Panc1 (cell line): ENCODE results near the gene TAX1BP1. TPM values are rescaled to one million over a fixed set of nuclear protein-coding genes. Genes with fewer than 3 reads are reported as not detected.

ENCODE experiments used
- ATAC-seq: fragments of 200-7000 bp; cut with Tn5 transposase; 2 replicates; pipeline ENCODE4 v1.9.1; 2020; ENCODE audit warnings: mild to moderate bottlenecking, moderate library complexity
- BruUV-seq: library from RNA; stranded (reverse); fragments of 400-500 nt; replicated peaks from 2 replicates; lab custom pipeline; 2021; lab: Mats Ljungman, UMichigan
- CTCF ChIA-PET: fragments of 300-600 bp; sonication (Branson Sonifier 250); formaldehyde crosslinking; loops from one replicate; lab custom pipeline; 2022; ENCODE audit warnings: antibody characterized with exemption; lab: Charles Lee
- POLR2A ChIA-PET: fragments of 300-600 bp; sonication (Branson Sonifier 250); formaldehyde crosslinking; loops from one replicate; lab custom pipeline; 2022; ENCODE audit warnings: antibody characterized with exemption; lab: Charles Lee
- DNase-seq: peaks from one replicate; pipeline ENCODE4 v3.0.0-alpha.2; 2010; ENCODE audit warnings: low read depth, low spot score
- H3K27ac ChIP-seq: 2 replicates; pipeline ENCODE4 v1.5.1; 2011; ENCODE audit warnings: mild to moderate bottlenecking, low read length, inconsistent platforms
- H3K27me3 ChIP-seq: fragments of 200-500 bp; sonication (Bioruptor generic); 2 replicates; pipeline ENCODE4 v1.6.0; 2014; ENCODE audit warnings: low read length, inconsistent platforms; ENCODE audit not compliant: control insufficient read depth, insufficient read depth
- H3K36me3 ChIP-seq: fragments of 200-500 bp; sonication (Bioruptor generic); 2 replicates; pipeline ENCODE4 v1.5.1; 2014; ENCODE audit warnings: inconsistent platforms, mild to moderate bottlenecking, low read length, moderate library complexity; ENCODE audit not compliant: control insufficient read depth, insufficient read depth
- H3K4me1 ChIP-seq: 2 replicates; pipeline ENCODE4 v1.5.1; 2011; ENCODE audit warnings: inconsistent platforms, mild to moderate bottlenecking, low read length, moderate library complexity; ENCODE audit not compliant: control insufficient read depth, insufficient read depth
- H3K4me3 ChIP-seq, 2 experiments: 2 replicates each; pipeline ENCODE4 v1.5.1; 2011 to 2012; ENCODE audit warnings: low read depth in 2 of 2, low read length in 2 of 2, mild to moderate bottlenecking in 2 of 2, inconsistent platforms in 1 of 2, moderate library complexity in 1 of 2
- H3K9me3 ChIP-seq: fragments of 200-500 bp; sonication (Bioruptor generic); 2 replicates; pipeline ENCODE4 v1.5.1; 2014; ENCODE audit warnings: low read depth, mild to moderate bottlenecking, inconsistent platforms, low read length, moderate library complexity; ENCODE audit not compliant: control insufficient read depth, insufficient read depth
- POLR2AphosphoS5 ChIP-seq: IDR thresholded peaks from 2 replicates; pipeline ENCODE4 v1.6.1; 2012; ENCODE audit warnings: mild to moderate bottlenecking, low read depth, low read length, moderate library complexity
- REST ChIP-seq, 2 experiments: IDR thresholded peaks; 2 replicates each; pipeline ENCODE4 v1.6.1; 2011 to 2012; ENCODE audit warnings: low read depth in 2 of 2, control low read depth in 1 of 2, low read length in 1 of 2, mild to moderate bottlenecking in 1 of 2, moderate library complexity in 1 of 2; ENCODE audit not compliant: insufficient read depth in 1 of 2
- SIN3A ChIP-seq: IDR thresholded peaks from 2 replicates; pipeline ENCODE4 v1.6.1; 2012; ENCODE audit warnings: low read depth, mild to moderate bottlenecking, low read length, moderate library complexity, borderline replicate concordance; ENCODE audit not compliant: insufficient read depth
- TCF7L2 ChIP-seq: IDR thresholded peaks from 2 replicates; pipeline ENCODE4 v1.6.1; 2011; ENCODE audit warnings: mild to moderate bottlenecking, low read depth, low read length, inconsistent platforms
- in situ Hi-C: cut with HindIII; loops from 2 replicates; pipeline ENCODE4 v1.10.0; 2016; ENCODE audit warnings: low sequenced_read_pairs, low pct_unique_long_range_greater_than_20kb
- intact Hi-C: fragments of 100-400 bp; cut with micrococcal nuclease; formaldehyde crosslinking; loops from one replicate; pipeline ENCODE4 v1.10.0; 2022; ENCODE audit not compliant: unreplicated experiment
- total RNA-seq: library from RNA; stranded (reverse); gene quantifications from one replicate; pipeline ENCODE4 v1.2.1, GENCODE V29; 2021; ENCODE audit not compliant: unreplicated experiment
- TF ChIP-seq, protein P1 (sequence below): fragments of 450-650 bp; IDR thresholded peaks from 2 replicates; pipeline ENCODE4 v1.5.1; 2017; ENCODE audit warnings: mild to moderate bottlenecking

The TAX1BP1 gene
- total RNA-seq, 1 experiment from 2014 or later = 125 TPM

GRCh38 chr7:27767374-27767773 is 27.4 kb downstream of the TAX1BP1 start:
- DNase-seq (no peak), ATAC-seq (peak; percentile 21; the same call in 1 of the 2 replicates)
- BruUV-seq = no TSS peak
- H3K9me3 ChIP-seq = no peaks in the 10 kb centered on the region
- peaks cover 23% of the 10 kb centered on the region; the same call in 1 of the 2 replicates for H3K36me3 ChIP-seq
- ChIA-PET CTCF (interaction anchor here (0.7 kb wide), 1 partner anchor 81 kb away, joined by 3 read pairs; no protein-coding TSS in a partner anchor), POLR2A (no interaction called here)
- no peaks in the 10 kb centered on the region for H3K27me3 ChIP-seq
- no peak overlapping the region for H3K27ac ChIP-seq
- TF ChIP-seq, protein P1, sequence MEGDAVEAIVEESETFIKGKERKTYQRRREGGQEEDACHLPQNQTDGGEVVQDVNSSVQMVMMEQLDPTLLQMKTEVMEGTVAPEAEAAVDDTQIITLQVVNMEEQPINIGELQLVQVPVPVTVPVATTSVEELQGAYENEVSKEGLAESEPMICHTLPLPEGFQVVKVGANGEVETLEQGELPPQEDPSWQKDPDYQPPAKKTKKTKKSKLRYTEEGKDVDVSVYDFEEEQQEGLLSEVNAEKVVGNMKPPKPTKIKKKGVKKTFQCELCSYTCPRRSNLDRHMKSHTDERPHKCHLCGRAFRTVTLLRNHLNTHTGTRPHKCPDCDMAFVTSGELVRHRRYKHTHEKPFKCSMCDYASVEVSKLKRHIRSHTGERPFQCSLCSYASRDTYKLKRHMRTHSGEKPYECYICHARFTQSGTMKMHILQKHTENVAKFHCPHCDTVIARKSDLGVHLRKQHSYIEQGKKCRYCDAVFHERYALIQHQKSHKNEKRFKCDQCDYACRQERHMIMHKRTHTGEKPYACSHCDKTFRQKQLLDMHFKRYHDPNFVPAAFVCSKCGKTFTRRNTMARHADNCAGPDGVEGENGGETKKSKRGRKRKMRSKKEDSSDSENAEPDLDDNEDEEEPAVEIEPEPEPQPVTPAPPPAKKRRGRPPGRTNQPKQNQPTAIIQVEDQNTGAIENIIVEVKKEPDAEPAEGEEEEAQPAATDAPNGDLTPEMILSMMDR = no peak
- peak; percentile 84 for TF ChIP-seq TCF7L2
- H3K4me1 ChIP-seq = peaks cover 24% of the 10 kb centered on the region; the same call in 1 of the 2 replicates
- H3K4me3 ChIP-seq = no peak overlapping the region
- in situ Hi-C loops = no loop called here
- intact Hi-C loops = no loop called here

DNA sequence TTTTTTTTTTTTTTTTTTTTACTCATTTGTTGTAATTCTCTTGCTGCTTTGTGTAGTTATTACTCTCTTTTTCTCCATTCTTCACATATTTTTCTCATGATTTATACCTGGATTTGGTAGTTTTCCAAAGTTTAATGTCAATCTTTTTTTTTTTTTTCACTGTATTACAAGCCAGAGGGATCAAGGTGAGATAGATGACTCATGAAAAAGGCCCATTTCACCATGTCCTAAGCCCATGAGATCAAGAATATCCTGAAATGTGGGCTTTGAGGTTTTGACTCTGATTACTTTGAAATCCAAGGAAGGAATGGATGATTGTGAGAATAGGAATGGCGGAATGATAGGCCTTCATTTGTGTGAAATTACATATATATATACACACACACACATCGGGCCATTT is 31.1 kb downstream of the TAX1BP1 start:
- TF ChIP-seq REST (IDR thresholded peaks at IDR 0.05; ENCODE audit: insufficient read depth in 1 of 2, low read depth in 2 of 2, low read length in 1 of 2) = no peak
- TF ChIP-seq SIN3A = no peak
- no peak for TF ChIP-seq TCF7L2
- TF ChIP-seq POLR2AphosphoS5 = no peak
- TF ChIP-seq, protein P1 = no peak

More for the DNA sequence above, 31.1 kb downstream of the TAX1BP1 start:
- no TSS peak for BruUV-seq
- Histone ChIP-seq H3K27ac (no peak overlapping the region), H3K4me1 (peaks cover 17% of the 10 kb centered on the region; the same call in 1 of the 2 replicates), H3K36me3 (peaks cover 23% of the 10 kb centered on the region; the same call in 1 of the 2 replicates), H3K4me3 (no peak overlapping the region), H3K9me3 (no peaks in the 10 kb centered on the region), H3K27me3 (no peaks in the 10 kb centered on the region)
- in situ Hi-C loops (no loop called here), intact Hi-C loops (loop anchor here (5.0 kb wide), 1 partner anchor 79 kb away; no protein-coding TSS in a partner anchor)
- CTCF ChIA-PET = no interaction called here
- POLR2A ChIA-PET = no interaction called here
- DNase-seq (no peak), ATAC-seq (no peak)
